ENCODE measurements around the gene FOXRED2. TPM values are rescaled to one million over a fixed set of nuclear protein-coding genes. Genes with fewer than 3 reads are reported as not detected.
A peak's percentile ranks its signal among the peaks of the same experiment; 100 is the strongest.

FOXRED2 gene
- total and polyA plus RNA-seq, 2 donors (not counting 1 experiment from before 2014, with no cell fraction given): 0.86 to 7.4 TPM

GRCh38 chr22:36469094-36469710, 37.6 kb downstream of the FOXRED2 start:
- ATAC-seq (ENCODE audit: low read depth) (no peak), DNase-seq (no peak)
- no peaks in the 10 kb centered on the region for H4K20me1 ChIP-seq (ENCODE audit: control insufficient read depth, insufficient read depth, low read length, poor library complexity, severe bottlenecking)
- TF ChIP-seq, protein P1, sequence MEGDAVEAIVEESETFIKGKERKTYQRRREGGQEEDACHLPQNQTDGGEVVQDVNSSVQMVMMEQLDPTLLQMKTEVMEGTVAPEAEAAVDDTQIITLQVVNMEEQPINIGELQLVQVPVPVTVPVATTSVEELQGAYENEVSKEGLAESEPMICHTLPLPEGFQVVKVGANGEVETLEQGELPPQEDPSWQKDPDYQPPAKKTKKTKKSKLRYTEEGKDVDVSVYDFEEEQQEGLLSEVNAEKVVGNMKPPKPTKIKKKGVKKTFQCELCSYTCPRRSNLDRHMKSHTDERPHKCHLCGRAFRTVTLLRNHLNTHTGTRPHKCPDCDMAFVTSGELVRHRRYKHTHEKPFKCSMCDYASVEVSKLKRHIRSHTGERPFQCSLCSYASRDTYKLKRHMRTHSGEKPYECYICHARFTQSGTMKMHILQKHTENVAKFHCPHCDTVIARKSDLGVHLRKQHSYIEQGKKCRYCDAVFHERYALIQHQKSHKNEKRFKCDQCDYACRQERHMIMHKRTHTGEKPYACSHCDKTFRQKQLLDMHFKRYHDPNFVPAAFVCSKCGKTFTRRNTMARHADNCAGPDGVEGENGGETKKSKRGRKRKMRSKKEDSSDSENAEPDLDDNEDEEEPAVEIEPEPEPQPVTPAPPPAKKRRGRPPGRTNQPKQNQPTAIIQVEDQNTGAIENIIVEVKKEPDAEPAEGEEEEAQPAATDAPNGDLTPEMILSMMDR (IDR thresholded peaks at IDR 0.05): no peak
- no peak for TF ChIP-seq EZH2 (IDR thresholded peaks at IDR 0.05; ENCODE audit: borderline replicate concordance, insufficient read depth, low read depth, low read length, poor library complexity, severe bottlenecking)
- ChIA-PET POLR2A (interaction anchor here (0.5 to 0.9 kb wide), 2 partner anchors 65 kb away, joined by 4 to 6 read pairs; no protein-coding TSS in a partner anchor), CTCF (interaction anchor here (0.7 to 29.7 kb wide), 15 partner anchors 13 to 191 kb away, joined by 3 to 607 read pairs (median 6); partner anchors contain the start of gene MYH9)
- Mint-ChIP-seq H3K27ac (no peak overlapping the region), H3K9me3 (ENCODE audit: insufficient read depth) (no peaks in the 10 kb centered on the region), H3K4me3 (no peak overlapping the region), H3K4me1 (peaks cover 14% of the 10 kb centered on the region), H3K27me3 (no peaks in the 10 kb centered on the region)
- no peak overlapping the region for H3K4me3 ChIP-seq (ENCODE audit: control extremely low read depth in 1 of 5, extremely low read depth in 1 of 5, insufficient read depth in 1 of 5, low read depth in 2 of 5, low read length in 4 of 5)
- no peak overlapping the region for H3K4me2 ChIP-seq (replicated peaks; ENCODE audit: low read depth, low read length, poor library complexity, severe bottlenecking)
- H2AFZ ChIP-seq (ENCODE audit: insufficient read depth, low read depth, low read length, poor library complexity, severe bottlenecking): no peak overlapping the region
- H3K79me2 ChIP-seq (ENCODE audit: control insufficient read depth, insufficient read depth, low read length): peaks cover 31% of the 10 kb centered on the region
- H3K9me3 ChIP-seq (ENCODE audit: control extremely low read depth in 1 of 3, control insufficient read depth in 2 of 3, insufficient read depth in 1 of 3, low read length in 2 of 3): no peaks in the 10 kb centered on the region
- H3K27me3 ChIP-seq (replicated peaks in 1 of 4; ENCODE audit: control extremely low read depth in 1 of 4, control insufficient read depth in 3 of 4, insufficient read depth in 4 of 4, low read length in 3 of 4): no peaks in the 10 kb centered on the region
- no peak overlapping the region for H3K9ac ChIP-seq (ENCODE audit: low read length)
- no peak overlapping the region for H3K27ac ChIP-seq (ENCODE audit: low read length in 2 of 2)
- H3K36me3 ChIP-seq (replicated peaks in 1 of 2; ENCODE audit: control extremely low read depth in 1 of 2, control insufficient read depth in 1 of 2, extremely low read depth in 1 of 2, insufficient read depth in 2 of 2, low read length in 1 of 2): peaks cover 4 to 38% of the 10 kb centered on the region in 2 experiments
- intact Hi-C loops (cut with micrococcal nuclease): no loop called here
- H3K4me1 ChIP-seq (ENCODE audit: control insufficient read depth in 2 of 2, insufficient read depth in 2 of 2, low read length in 2 of 2): peaks cover 6 to 17% of the 10 kb centered on the region in 2 donors
- WGBS (ENCODE audit: insufficient coverage): 87% methylated on average over 7 of the region's 14 CpGs

DNA sequence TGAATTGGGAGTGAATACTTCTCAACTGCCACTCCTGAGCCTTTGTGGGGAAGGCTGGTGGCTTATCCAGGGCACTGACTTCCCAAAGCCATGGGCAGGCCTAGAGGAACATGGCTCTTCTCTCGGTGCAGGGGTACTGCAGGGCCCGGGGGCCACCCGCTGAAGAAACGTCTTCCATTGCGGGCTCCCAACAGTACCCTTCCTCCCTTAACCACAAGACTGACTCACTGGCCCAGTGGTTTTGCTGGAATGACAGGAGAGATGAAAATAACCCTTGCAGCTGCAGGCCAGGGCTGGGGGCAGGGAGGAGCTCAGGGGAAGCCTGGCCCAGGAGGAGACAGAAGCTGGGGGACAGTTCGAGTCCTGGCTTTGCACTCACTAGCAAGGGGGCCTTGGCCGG, 38.9 kb downstream of the FOXRED2 start:
- WGBS (ENCODE audit: insufficient coverage): 14% methylated on average over 1 of the region's 7 CpGs
- no peak overlapping the region for H2AFZ ChIP-seq (ENCODE audit: insufficient read depth, low read depth, low read length, poor library complexity, severe bottlenecking)
- H4K20me1 ChIP-seq (ENCODE audit: control insufficient read depth, insufficient read depth, low read length, poor library complexity, severe bottlenecking): no peaks in the 10 kb centered on the region
- H3K27me3 Mint-ChIP-seq: no peaks in the 10 kb centered on the region
- CTCF ChIA-PET: interaction anchor here (0.9 to 29.7 kb wide), 7 partner anchors 19 to 164 kb away, joined by 3 to 607 read pairs (median 6); no protein-coding TSS in a partner anchor
- peaks cover 6 to 17% of the 10 kb centered on the region in 2 donors for H3K4me1 ChIP-seq (ENCODE audit: control insufficient read depth in 2 of 2, insufficient read depth in 2 of 2, low read length in 2 of 2)
- H3K27ac ChIP-seq (ENCODE audit: low read length in 2 of 2): no peak overlapping the region
- H3K79me2 ChIP-seq (ENCODE audit: control insufficient read depth, insufficient read depth, low read length): peaks cover 31% of the 10 kb centered on the region
- H3K9me3 Mint-ChIP-seq (ENCODE audit: insufficient read depth): no peaks in the 10 kb centered on the region
- TF ChIP-seq, protein P1 (IDR thresholded peaks at IDR 0.05): no peak
- no peak for TF ChIP-seq EZH2 (IDR thresholded peaks at IDR 0.05; ENCODE audit: borderline replicate concordance, insufficient read depth, low read depth, low read length, poor library complexity, severe bottlenecking)
- DNase-seq: no peak
- peaks cover 14% of the 10 kb centered on the region for H3K4me1 Mint-ChIP-seq
- H3K9ac ChIP-seq (ENCODE audit: low read length): no peak overlapping the region
- no peak overlapping the region for H3K4me3 ChIP-seq (ENCODE audit: control extremely low read depth in 1 of 5, extremely low read depth in 1 of 5, insufficient read depth in 1 of 5, low read depth in 2 of 5, low read length in 4 of 5)
- no peak overlapping the region for H3K4me3 Mint-ChIP-seq
- intact Hi-C loops (cut with micrococcal nuclease): no loop called here
- no peak overlapping the region for H3K4me2 ChIP-seq (replicated peaks; ENCODE audit: low read depth, low read length, poor library complexity, severe bottlenecking)
- POLR2A ChIA-PET: no interaction called here
- peaks cover 4 to 30% of the 10 kb centered on the region in 2 experiments for H3K36me3 ChIP-seq (replicated peaks in 1 of 2; ENCODE audit: control extremely low read depth in 1 of 2, control insufficient read depth in 1 of 2, extremely low read depth in 1 of 2, insufficient read depth in 2 of 2, low read length in 1 of 2)
- no peak for ATAC-seq (ENCODE audit: low read depth)
- peak overlapping the region; percentile 6 for H3K27ac Mint-ChIP-seq
- H3K9me3 ChIP-seq (ENCODE audit: control extremely low read depth in 1 of 3, control insufficient read depth in 2 of 3, insufficient read depth in 1 of 3, low read length in 2 of 3): no peaks in the 10 kb centered on the region
- H3K27me3 ChIP-seq (replicated peaks in 1 of 4; ENCODE audit: control extremely low read depth in 1 of 4, control insufficient read depth in 3 of 4, insufficient read depth in 4 of 4, low read length in 3 of 4): no peaks in the 10 kb centered on the region

Measured in B cell (primary cell).